Right lobe of liver (tissue), 4 donors: Measurements from ENCODE around the gene DHRSX.
"Not testable (repeated sequence)": the region's sequence is repeated elsewhere in the genome, so short reads cannot be mapped to it uniquely, and the experiment has no call there.

ENCODE experiments used
- POLR2A ChIP-seq: fragments of 450-650 bp; IDR thresholded peaks from one replicate; pipeline ENCODE4 v1.6.1; 2017; ENCODE audit warnings: antibody characterized with exemption, mild to moderate bottlenecking
- TF ChIP-seq, protein P1 (sequence below), 4 donors: fragments of 200-600 bp in 3 of 4; fragments of 450-650 bp in 1 of 4; IDR thresholded peaks; one replicate each; pipeline versions ENCODE4 v1.5.1 to v1.8.0; 2016 to 2022; ENCODE audit warnings: antibody characterized with exemption in 4 of 4, mild to moderate bottlenecking in 2 of 4
- donor health status: DM: no; HTN: no; CAD: no.
- donor health status: DM: no; HTN: no; CAD: no.
- donor health status: DM: no; HTN: yes; CAD: no.

DNA sequence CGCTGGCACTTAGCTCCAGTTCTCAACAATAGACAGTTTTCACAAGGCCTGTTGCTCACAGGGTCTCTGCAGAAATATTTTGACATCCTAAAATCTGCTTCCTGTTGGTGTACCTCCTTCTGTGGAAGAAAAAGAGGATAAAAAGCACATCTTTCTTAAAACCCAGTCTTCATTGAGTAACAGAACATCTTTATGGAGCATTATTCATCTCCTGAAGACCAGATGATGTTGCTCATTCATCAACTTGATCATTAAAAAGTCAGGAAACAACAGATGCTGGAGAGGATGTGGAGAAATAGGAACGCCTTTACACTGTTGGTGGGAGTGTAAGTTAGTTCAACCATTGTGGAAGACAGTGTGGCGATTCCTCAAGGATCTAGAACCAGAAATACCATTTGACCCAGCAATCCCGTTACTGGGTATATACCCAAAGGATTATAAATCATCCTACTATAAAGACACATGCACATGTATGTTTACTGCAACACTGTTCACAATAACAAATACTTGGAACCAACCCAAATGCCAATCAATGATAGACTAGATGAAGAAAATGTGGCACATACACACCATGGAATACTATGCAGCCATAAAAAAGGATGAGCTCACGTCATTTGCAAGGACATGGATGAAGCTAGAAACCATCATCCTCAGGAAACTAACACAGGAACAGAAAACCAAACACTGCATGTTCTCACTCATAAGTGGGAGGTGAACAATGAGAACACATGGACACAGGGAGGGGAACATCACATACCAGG is 33.7 kb upstream of the DHRSX start:
- TF ChIP-seq, protein P1, sequence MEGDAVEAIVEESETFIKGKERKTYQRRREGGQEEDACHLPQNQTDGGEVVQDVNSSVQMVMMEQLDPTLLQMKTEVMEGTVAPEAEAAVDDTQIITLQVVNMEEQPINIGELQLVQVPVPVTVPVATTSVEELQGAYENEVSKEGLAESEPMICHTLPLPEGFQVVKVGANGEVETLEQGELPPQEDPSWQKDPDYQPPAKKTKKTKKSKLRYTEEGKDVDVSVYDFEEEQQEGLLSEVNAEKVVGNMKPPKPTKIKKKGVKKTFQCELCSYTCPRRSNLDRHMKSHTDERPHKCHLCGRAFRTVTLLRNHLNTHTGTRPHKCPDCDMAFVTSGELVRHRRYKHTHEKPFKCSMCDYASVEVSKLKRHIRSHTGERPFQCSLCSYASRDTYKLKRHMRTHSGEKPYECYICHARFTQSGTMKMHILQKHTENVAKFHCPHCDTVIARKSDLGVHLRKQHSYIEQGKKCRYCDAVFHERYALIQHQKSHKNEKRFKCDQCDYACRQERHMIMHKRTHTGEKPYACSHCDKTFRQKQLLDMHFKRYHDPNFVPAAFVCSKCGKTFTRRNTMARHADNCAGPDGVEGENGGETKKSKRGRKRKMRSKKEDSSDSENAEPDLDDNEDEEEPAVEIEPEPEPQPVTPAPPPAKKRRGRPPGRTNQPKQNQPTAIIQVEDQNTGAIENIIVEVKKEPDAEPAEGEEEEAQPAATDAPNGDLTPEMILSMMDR (IDR thresholded peaks at IDR 0.05) = not testable (repeated sequence)
- not testable (repeated sequence) for TF ChIP-seq POLR2A
